Common myeloid progenitor, CD34-positive (primary cell): ENCODE results near the gene BICC1.
A peak's percentile ranks its signal among the peaks of the same experiment; 100 is the strongest.

ENCODE experiments used
- CTCF ChIA-PET: fragments of 350-600 bp; sonication (Branson Sonifier 250); formaldehyde crosslinking; loops from one replicate; lab custom pipeline; 2021; ENCODE audit warnings: antibody characterized with exemption; lab: Charles Lee
- POLR2A ChIA-PET: fragments of 350-600 bp; sonication (Branson Sonifier 250); formaldehyde crosslinking; loops from one replicate; lab custom pipeline; 2021; ENCODE audit warnings: antibody characterized with exemption; lab: Charles Lee
- DNase-seq, 3 donors: peaks; one replicate each; pipeline versions ENCODE4 v3.0.0 to v3.0.0-alpha.2; 2013
- H3K27ac ChIP-seq, 2 experiments: 1 replicate in 1 of 2; 2 replicates in 1 of 2; pipeline ENCODE4 v1.7.0; 2013; ENCODE audit warnings: inconsistent platforms in 2 of 2, low read length in 2 of 2, mild to moderate bottlenecking in 2 of 2, low read depth in 1 of 2, moderate library complexity in 1 of 2; ENCODE audit not compliant: severe bottlenecking in 2 of 2, insufficient read depth in 1 of 2, poor library complexity in 1 of 2
- H3K27me3 ChIP-seq, 5 experiments: replicated peaks in 2 of 5; 1 replicate in 3 of 5; 2 replicates in 2 of 5; pipeline versions ENCODE4 v1.6.1 to v1.7.0; 2013; ENCODE audit warnings: low read length in 4 of 5, mild to moderate bottlenecking in 2 of 5, moderate library complexity in 2 of 5, inconsistent platforms in 1 of 5; ENCODE audit not compliant: insufficient read depth in 5 of 5, control insufficient read depth in 4 of 5
- H3K36me3 ChIP-seq, 4 experiments: 1 replicate in 2 of 4; 2 replicates in 2 of 4; pipeline versions ENCODE4 v1.6.1 to v1.7.0; 2013; ENCODE audit warnings: low read length in 3 of 4, control low read depth in 1 of 4, mild to moderate bottlenecking in 1 of 4; ENCODE audit not compliant: control insufficient read depth in 4 of 4, insufficient read depth in 4 of 4
- H3K4me1 ChIP-seq, 4 experiments: 1 replicate in 3 of 4; 2 replicates in 1 of 4; pipeline versions ENCODE4 v1.6.1 to v1.7.1; 2013; ENCODE audit warnings: low read length in 3 of 4, mild to moderate bottlenecking in 3 of 4, control low read depth in 1 of 4, inconsistent platforms in 1 of 4, moderate library complexity in 1 of 4; ENCODE audit not compliant: control insufficient read depth in 4 of 4, insufficient read depth in 4 of 4; ENCODE audit errors: control extremely low read depth in 1 of 4
- H3K4me3 ChIP-seq, 7 experiments: 1 replicate in 4 of 7; 2 replicates in 3 of 7; pipeline versions ENCODE4 v1.5.1 to v1.7.0; 2013; ENCODE audit warnings: mild to moderate bottlenecking in 7 of 7, low read length in 6 of 7, moderate library complexity in 6 of 7, inconsistent platforms in 2 of 7, low read depth in 2 of 7, control low read depth in 1 of 7; ENCODE audit not compliant: insufficient read depth in 4 of 7, control insufficient read depth in 1 of 7; ENCODE audit errors: extremely low read depth in 1 of 7
- H3K9me3 ChIP-seq, 5 experiments: 1 replicate in 4 of 5; 2 replicates in 1 of 5; pipeline versions ENCODE4 v1.6.1 to v1.7.1; 2013; ENCODE audit warnings: low read length in 4 of 5, mild to moderate bottlenecking in 2 of 5, inconsistent platforms in 1 of 5, low read depth in 1 of 5, moderate library complexity in 1 of 5; ENCODE audit not compliant: control insufficient read depth in 4 of 5, insufficient read depth in 2 of 5; ENCODE audit errors: control extremely low read depth in 1 of 5
- WGBS: methylation state at CpG from one replicate; pipeline ENCODE4 v1.1.5; 2013; ENCODE audit not compliant: insufficient coverage; 5-methylcytosine and 5-hydroxymethylcytosine counted together

The BICC1 gene

DNA sequence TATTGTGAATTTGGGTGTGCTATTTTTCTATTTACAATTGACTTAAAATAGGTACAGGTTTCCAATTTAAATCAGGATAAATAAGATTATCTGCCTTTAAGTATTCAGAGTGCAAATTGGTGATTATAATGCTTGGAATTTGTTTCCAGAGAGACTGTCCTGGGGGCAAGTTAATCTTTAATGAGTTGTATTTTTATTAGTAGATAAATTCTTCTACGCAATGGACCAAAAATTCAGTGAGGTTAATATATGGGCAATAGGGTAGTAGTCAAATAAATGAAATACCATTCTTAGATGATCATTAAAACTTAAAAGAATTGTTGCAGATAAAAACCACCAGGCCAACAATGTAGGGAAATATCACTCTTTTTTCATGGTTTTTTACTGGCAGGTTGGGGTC is 3.4 kb downstream of the BICC1 start:
- Histone ChIP-seq H3K9me3 (peaks cover 0 to 2% (median 0%) of the 10 kb centered on the region in 5 experiments), H3K36me3 (no peaks in the 10 kb centered on the region), H3K27me3 (peaks cover 0 to 28% (median 4%) of the 10 kb centered on the region in 5 experiments), H3K4me1 (peaks cover 3 to 25% (median 19%) of the 10 kb centered on the region in 4 experiments), H3K27ac (no peak overlapping the region), H3K4me3 (no peak overlapping the region)
- ChIA-PET POLR2A (no interaction called here), CTCF (no interaction called here)
- no peak for DNase-seq
- no CpG with 5 or more reads among the region's 1 CpG for WGBS

DNA sequence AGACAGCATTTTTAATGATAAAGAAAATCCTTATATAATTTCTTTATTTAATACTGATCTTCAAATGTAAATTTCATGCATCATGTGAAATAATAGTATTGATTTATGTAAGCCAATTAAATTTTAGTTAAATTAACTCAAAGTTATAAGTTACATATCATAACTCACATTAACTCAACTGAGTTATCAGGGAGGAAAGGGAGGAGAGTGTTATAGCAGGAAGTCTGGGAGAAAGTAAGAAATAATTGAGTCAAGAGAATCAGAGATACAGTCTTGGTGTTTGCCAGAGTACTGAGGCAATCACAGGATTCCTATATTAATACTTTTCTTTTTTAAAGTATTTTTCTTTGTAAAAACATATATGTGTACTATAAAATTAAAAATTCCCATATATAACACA is 4.0 kb downstream of the BICC1 start:
- peaks cover 0 to 2% (median 0%) of the 10 kb centered on the region in 5 experiments for H3K9me3 ChIP-seq
- H3K4me1 ChIP-seq = peaks cover 3 to 23% (median 18%) of the 10 kb centered on the region in 4 experiments
- H3K27ac ChIP-seq = no peak overlapping the region
- no peak overlapping the region for H3K4me3 ChIP-seq
- CTCF ChIA-PET = no interaction called here
- DNase-seq = no peak
- peaks cover 0 to 23% (median 2%) of the 10 kb centered on the region in 5 experiments for H3K27me3 ChIP-seq
- POLR2A ChIA-PET = no interaction called here
- H3K36me3 ChIP-seq = no peaks in the 10 kb centered on the region

DNA sequence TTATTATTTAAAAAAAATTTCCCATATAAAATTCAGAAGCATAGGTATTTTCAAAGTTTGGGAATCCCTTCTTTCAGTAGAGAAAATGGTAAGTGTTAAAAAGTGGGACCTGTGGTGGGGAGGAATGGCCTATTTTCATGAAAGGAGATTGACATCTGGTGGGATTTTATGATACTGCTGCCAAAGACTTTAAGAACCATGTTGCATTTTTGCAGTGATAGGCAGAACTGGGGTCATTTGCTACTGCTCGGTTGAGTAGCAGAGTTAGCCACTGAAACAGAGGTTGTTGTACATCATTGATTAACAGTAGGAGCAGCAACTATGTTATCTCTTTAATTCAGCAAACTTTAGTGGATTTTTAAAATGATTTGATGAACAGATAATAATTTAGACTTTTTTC is 4.4 kb downstream of the BICC1 start:
- H3K36me3 ChIP-seq = no peaks in the 10 kb centered on the region
- H3K27ac ChIP-seq = no peak overlapping the region
- ChIA-PET POLR2A (no interaction called here), CTCF (no interaction called here)
- H3K9me3 ChIP-seq = peaks cover 0 to 2% (median 0%) of the 10 kb centered on the region in 5 experiments
- peaks cover 3 to 19% (median 15%) of the 10 kb centered on the region in 4 experiments for H3K4me1 ChIP-seq
- DNase-seq = peak in 2 of 3 donors; percentile 8 to 22
- no peak overlapping the region for H3K4me3 ChIP-seq
- H3K27me3 ChIP-seq = peaks cover 0 to 21% (median 2%) of the 10 kb centered on the region in 5 experiments
- WGBS = 100% methylated on average over 1 of the region's 1 CpG

DNA sequence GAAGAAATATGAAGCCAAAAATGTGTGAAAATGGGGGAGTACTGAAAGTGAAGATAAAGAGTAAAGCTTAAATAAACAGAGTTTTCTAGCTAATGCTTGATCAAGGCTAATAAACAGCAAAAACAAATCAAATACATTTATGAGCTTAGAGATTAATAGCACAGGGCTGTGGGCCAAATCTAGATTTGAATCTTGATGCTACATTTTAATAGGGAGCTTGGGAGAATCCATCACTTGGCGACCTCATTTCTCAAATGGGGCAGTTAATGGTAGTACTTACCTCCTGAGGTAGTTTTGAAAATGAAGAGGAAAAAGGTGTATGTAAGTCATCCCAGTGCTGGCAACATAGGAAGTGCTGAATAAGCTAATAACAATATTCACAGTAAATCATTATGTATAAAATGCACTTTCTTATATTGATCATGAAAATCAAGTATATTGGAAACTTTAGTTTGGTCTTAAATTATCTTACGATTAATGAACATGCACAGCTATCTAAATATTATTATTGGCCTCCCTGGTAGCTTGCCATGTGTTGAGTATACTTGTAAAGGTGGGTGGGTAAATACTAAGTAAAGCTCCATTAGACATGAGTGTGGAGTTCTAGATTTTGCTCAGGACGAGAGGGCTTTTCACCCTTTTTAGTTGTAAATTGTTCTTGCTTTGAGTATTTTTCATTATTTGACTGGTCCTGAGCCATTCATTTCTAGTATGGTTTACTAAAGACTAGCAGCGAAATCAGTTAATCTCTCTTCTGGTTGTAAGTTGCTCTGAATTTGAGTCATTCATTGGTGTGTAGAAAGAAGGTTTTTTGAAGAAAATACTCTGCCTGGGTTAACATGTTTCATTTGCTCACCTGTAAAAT is 5.1 kb downstream of the BICC1 start:
- Histone ChIP-seq H3K4me1 (peaks cover 3 to 14% (median 11%) of the 10 kb centered on the region in 4 experiments), H3K4me3 (no peak overlapping the region), H3K27ac (no peak overlapping the region), H3K27me3 (peaks cover 0 to 21% (median 2%) of the 10 kb centered on the region in 5 experiments), H3K9me3 (peaks cover 0 to 2% (median 0%) of the 10 kb centered on the region in 5 experiments), H3K36me3 (no peaks in the 10 kb centered on the region)
- WGBS = 100% methylated on average over 1 of the region's 4 CpGs
- CTCF ChIA-PET = no interaction called here
- POLR2A ChIA-PET = interaction anchor here (0.5 kb wide), 1 partner anchor 194 kb away, joined by 5 read pairs; no protein-coding TSS in a partner anchor
- no peak for DNase-seq

DNA sequence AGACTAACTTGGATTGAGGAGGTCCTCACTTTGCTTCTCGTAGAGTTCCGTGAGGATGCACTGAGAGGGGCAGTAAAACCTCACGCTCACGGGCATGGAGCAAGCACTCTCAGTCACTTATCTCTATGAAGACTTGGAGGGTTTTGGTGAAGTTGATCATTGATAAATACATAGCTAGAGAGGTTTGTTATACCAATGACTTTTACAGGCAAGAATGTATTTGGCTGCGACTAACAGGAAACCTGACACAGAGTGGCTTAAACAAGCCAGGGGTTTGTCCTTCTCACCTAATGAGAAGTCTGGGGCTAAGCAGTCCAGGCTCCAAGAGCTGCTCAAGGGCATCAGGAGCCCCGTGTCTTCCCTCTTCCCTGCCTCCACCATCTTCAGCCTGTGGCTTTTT is 6.1 kb downstream of the BICC1 start:
- Histone ChIP-seq H3K9me3 (peaks cover 0 to 2% (median 0%) of the 10 kb centered on the region in 5 experiments), H3K4me3 (no peak overlapping the region), H3K4me1 (peaks cover 0 to 6% (median 4%) of the 10 kb centered on the region in 4 experiments), H3K27ac (no peak overlapping the region), H3K27me3 (peaks cover 0 to 14% (median 0%) of the 10 kb centered on the region in 5 experiments), H3K36me3 (no peaks in the 10 kb centered on the region)
- ChIA-PET CTCF (no interaction called here), POLR2A (no interaction called here)
- no peak for DNase-seq
- 96% methylated on average over 5 of the region's 6 CpGs for WGBS

DNA sequence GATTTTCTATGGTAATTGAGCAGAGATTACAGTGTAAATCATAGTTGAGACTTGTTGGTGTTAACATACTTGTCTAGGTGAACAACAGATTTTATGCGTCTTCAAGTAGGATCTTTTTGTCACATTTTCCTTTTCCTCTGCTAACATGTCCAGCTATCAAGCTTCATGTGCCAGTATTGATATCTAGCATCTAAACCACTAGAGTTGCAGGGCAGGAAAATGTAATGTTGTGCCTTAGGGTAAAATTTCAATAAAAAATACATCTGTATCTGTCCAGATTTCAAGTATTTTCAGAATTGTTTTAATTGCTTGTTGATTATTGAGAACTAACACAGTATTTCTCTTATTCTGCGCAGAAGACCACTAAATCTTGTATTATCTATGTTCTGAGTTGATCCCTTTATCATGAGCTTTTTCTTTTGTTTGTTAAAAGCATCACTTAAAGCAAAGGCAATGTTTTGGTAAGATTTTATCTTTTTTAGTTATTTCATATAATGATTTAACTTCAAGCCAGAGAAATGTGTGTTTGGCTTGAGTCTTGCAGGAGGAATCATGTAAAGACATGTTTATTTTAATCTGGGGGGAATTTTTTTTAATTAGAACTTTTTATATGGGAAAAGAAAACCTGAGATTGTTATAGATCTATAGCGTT is 16.5 kb downstream of the BICC1 start:
- Histone ChIP-seq H3K36me3 (no peaks in the 10 kb centered on the region), H3K4me1 (no peaks in the 10 kb centered on the region), H3K9me3 (peaks cover 0 to 8% (median 3%) of the 10 kb centered on the region in 5 experiments), H3K4me3 (no peak overlapping the region), H3K27ac (no peak overlapping the region), H3K27me3 (no peaks in the 10 kb centered on the region)
- CTCF ChIA-PET = interaction anchor here (1.5 to 2.0 kb wide), 2 partner anchors 9 to 50 kb away, joined by 4 to 5 read pairs; no protein-coding TSS in a partner anchor
- DNase-seq = no peak
- POLR2A ChIA-PET = no interaction called here
- no CpG with 5 or more reads among the region's 3 CpGs for WGBS
